K562 (cell line): ENCODE results near the gene IFITM2. TPM values are rescaled to one million over a fixed set of nuclear protein-coding genes. Genes with fewer than 3 reads are reported as not detected.

Experiments
- ATAC-seq: fragments of 200-7000 bp; cut with Tn5 transposase; 3 replicates; pipeline ENCODE4 v1.9.1; 2020; ENCODE audit warnings: moderate library complexity
- BruUV-seq: library from RNA; stranded (reverse); fragments of 400-500 nt; replicated peaks from 2 replicates; lab custom pipeline; 2021; lab: Mats Ljungman, UMichigan
- CTCF ChIA-PET: fragments of 300-600 bp; formaldehyde crosslinking; extraction: SDS; loops from one replicate; lab custom pipeline; 2021; ENCODE audit warnings: low intra/inter-chr PET ratio; lab: Yijun Ruan, JAX
- POLR2A ChIA-PET: fragments of 300-600, 350-650 bp; sonication (Branson Sonifier 250); formaldehyde crosslinking; extraction: SDS; loops from one replicate; lab custom pipeline; 2021; ENCODE audit warnings: antibody characterized with exemption, inconsistent platforms; lab: Yijun Ruan, JAX
- DNase-seq, 4 experiments: peaks; one replicate each; pipeline versions ENCODE4 v3.0.0 to v3.0.0-alpha.2; 2011 to 2018; ENCODE audit warnings: low spot score in 3 of 4, mixed read lengths in 3 of 4; ENCODE audit errors: extremely low read depth in 1 of 4
- FAIRE-seq: peaks from 2 replicates; lab custom pipeline; 2011; peaks lifted over from hg19 to GRCh38; lab: Jason Lieb, UNC
- H2AFZ ChIP-seq: 2 replicates; pipeline ENCODE4 v1.6.0; 2011; ENCODE audit warnings: low read depth, low read length, control low read depth, inconsistent platforms
- H3K27ac ChIP-seq: fragments of 200-600 bp; 3 replicates; pipeline ENCODE4 v1.8.0; 2011; ENCODE audit warnings: low read depth, mild to moderate bottlenecking, control low read depth, inconsistent platforms, low read length, moderate library complexity, mixed read lengths; ENCODE audit errors: extremely low read depth
- H3K27me3 ChIP-seq, 2 experiments: fragments of 300-600 bp in 1 of 2; 2 replicates in 1 of 2; 3 replicates in 1 of 2; pipeline versions ENCODE4 v1.6.0 to v1.8.0; 2011; ENCODE audit warnings: inconsistent platforms in 2 of 2, low read length in 2 of 2, mild to moderate bottlenecking in 1 of 2, mixed read lengths in 1 of 2, moderate library complexity in 1 of 2; ENCODE audit not compliant: control insufficient read depth in 2 of 2, insufficient read depth in 2 of 2
- H3K36me3 ChIP-seq: fragments of 300-600 bp; 3 replicates; pipeline ENCODE4 v1.8.0; 2011; ENCODE audit warnings: mild to moderate bottlenecking, low read length, inconsistent platforms; ENCODE audit not compliant: control insufficient read depth, insufficient read depth
- H3K4me1 ChIP-seq, 2 experiments: fragments of 200-600 bp in 1 of 2; replicated peaks in 1 of 2; 2 replicates in 1 of 2; 3 replicates in 1 of 2; pipeline versions ENCODE4 v1.5.1 to v1.8.0; 2011; ENCODE audit warnings: inconsistent platforms in 2 of 2, low read length in 2 of 2, mild to moderate bottlenecking in 1 of 2, mixed read lengths in 1 of 2, moderate library complexity in 1 of 2; ENCODE audit not compliant: control insufficient read depth in 2 of 2, insufficient read depth in 2 of 2
- H3K4me2 ChIP-seq: 2 replicates; pipeline ENCODE4 v1.6.1; 2011; ENCODE audit warnings: low read length, control low read depth, inconsistent platforms, mixed read lengths; ENCODE audit not compliant: insufficient read depth
- H3K4me3 ChIP-seq: fragments of 200-600 bp; sonication (generic), shearing (Covaris generic); 2 replicates; pipeline ENCODE4 v1.5.1; 2016; ENCODE audit warnings: control low read depth, inconsistent platforms
- H3K79me2 ChIP-seq: fragments of 200-600 bp; 3 replicates; pipeline ENCODE4 v1.8.0; 2011; ENCODE audit warnings: low read length, inconsistent platforms; ENCODE audit not compliant: control insufficient read depth, insufficient read depth
- H3K9ac ChIP-seq, 2 experiments: 2 replicates each; pipeline versions ENCODE4 v1.6.0 to v1.6.1; 2011; ENCODE audit warnings: low read depth in 2 of 2, low read length in 2 of 2, control low read depth in 1 of 2, inconsistent platforms in 1 of 2, mild to moderate bottlenecking in 1 of 2, mixed read lengths in 1 of 2; ENCODE audit not compliant: insufficient read depth in 1 of 2
- H3K9me1 ChIP-seq: one replicate; pipeline ENCODE4 v1.6.0; 2011; ENCODE audit warnings: inconsistent platforms, mild to moderate bottlenecking, low read length, moderate library complexity; ENCODE audit not compliant: control insufficient read depth, insufficient read depth
- H3K9me3 ChIP-seq: replicated peaks from 2 replicates; pipeline ENCODE4 v1.5.1; 2011; ENCODE audit warnings: low read depth, low read length, inconsistent platforms; ENCODE audit not compliant: control insufficient read depth, insufficient read depth
- H4K20me1 ChIP-seq: replicated peaks from 2 replicates; pipeline ENCODE4 v1.6.1; 2011; ENCODE audit warnings: low read length, inconsistent platforms, mixed read lengths; ENCODE audit not compliant: control insufficient read depth, insufficient read depth
- ARID2 ChIP-seq: fragments of 450-650 bp; IDR thresholded peaks from 2 replicates; pipeline ENCODE4 v1.6.1; 2017; ENCODE audit warnings: antibody characterized with exemption, mild to moderate bottlenecking
- CBX2 ChIP-seq: fragments of 200-600 bp; sonication (generic); IDR thresholded peaks from one replicate; pipeline ENCODE4 v1.6.1; 2012; ENCODE audit warnings: mild to moderate bottlenecking, low read length, inconsistent platforms; ENCODE audit not compliant: insufficient read depth, poor library complexity, severe bottlenecking
- CHD4 ChIP-seq: fragments of 200-600 bp; sonication (generic); IDR thresholded peaks from 3 replicates; pipeline ENCODE4 v1.6.1; 2012; ENCODE audit warnings: low read depth, mild to moderate bottlenecking, mixed read lengths, low read length, inconsistent platforms; ENCODE audit not compliant: insufficient read depth, insufficient replicate concordance, poor library complexity, severe bottlenecking
- JUND ChIP-seq, 2 experiments: IDR thresholded peaks; 2 replicates in 1 of 2; 3 replicates in 1 of 2; pipeline ENCODE4 v1.6.1; 2011; ENCODE audit warnings: borderline replicate concordance in 2 of 2, low read depth in 2 of 2, low read length in 2 of 2, improper control_type of control experiment in 1 of 2, missing biosample characterization in 1 of 2, missing genetic modification characterization in 1 of 2, missing genetic modification reagents in 1 of 2
- KDM5B ChIP-seq: fragments of 200-600 bp; sonication (generic); IDR thresholded peaks from 2 replicates; pipeline ENCODE4 v1.6.1; 2012; ENCODE audit warnings: low read depth, mild to moderate bottlenecking, moderate library complexity, low read length, control low read depth, inconsistent platforms; ENCODE audit not compliant: insufficient replicate concordance
- NFE2L1 ChIP-seq: fragments of 450-650 bp; IDR thresholded peaks from 2 replicates; pipeline ENCODE4 v1.6.1; 2016; ENCODE audit warnings: missing genetic modification characterization, low read depth, mild to moderate bottlenecking, missing compliant biosample characterization, moderate library complexity, borderline replicate concordance
- PREB ChIP-seq: sonication (generic); formaldehyde crosslinking; IDR thresholded peaks from 2 replicates; pipeline ENCODE4 v1.8.1; 2023; ENCODE audit warnings: mild to moderate bottlenecking, missing genetic modification reagents
- TRIM28 ChIP-seq: fragments of 450-650 bp; IDR thresholded peaks from 2 replicates; pipeline ENCODE4 v1.6.1; 2017
- TSHZ1 ChIP-seq: fragments of 250-450 bp; sonication (Bioruptor Pico); IDR thresholded peaks from 2 replicates; pipeline ENCODE4 v1.4.0; 2020; ENCODE audit warnings: mild to moderate bottlenecking, moderate library complexity
- ZNF212 ChIP-seq: fragments of 450-650 bp; formaldehyde crosslinking; IDR thresholded peaks from 2 replicates; pipeline ENCODE4 v1.4.0; 2020; ENCODE audit warnings: mild to moderate bottlenecking
- ZNF561 ChIP-seq: fragments of 450-650 bp; formaldehyde crosslinking; conservative IDR thresholded peaks from 2 replicates; pipeline ENCODE4 v1.4.0; 2020; ENCODE audit warnings: mild to moderate bottlenecking, moderate library complexity
- ZNF785 ChIP-seq: fragments of 250-450 bp; sonication (Bioruptor Pico); IDR thresholded peaks from 2 replicates; pipeline ENCODE4 v1.4.0; 2020; ENCODE audit warnings: mild to moderate bottlenecking
- WGBS: fragments of 100-300 bp; shearing (Covaris generic); methylation state at CpG from one replicate; pipeline ENCODE4 v1.1.6; 2016; ENCODE audit warnings: low coverage, mixed read lengths; ENCODE audit not compliant: insufficient coverage; ENCODE audit errors: missing lambda C conversion rate; 5-methylcytosine and 5-hydroxymethylcytosine counted together
- in situ Hi-C: fragments of 300-500 bp; cut with MboI; formaldehyde crosslinking; loops from 4 replicates; pipeline ENCODE4 v1.15.0; 2018; ENCODE audit warnings: inconsistent platforms, mixed read lengths
- intact Hi-C: fragments of 100-400 bp; cut with micrococcal nuclease; formaldehyde crosslinking; loops from 2 replicates; pipeline ENCODE4 v1.14.2; 2022
- polyA plus RNA-seq, 8 experiments: library from polyadenylated mRNA; depleted of rRNA in 4 of 8; stranded (reverse) in 5 of 8; unstranded in 3 of 8; fragments of >200 nt; fragmentation: Nextera tagmentation in 2 of 8; fragmentation: Illumina TruSeq in 1 of 8; extraction: Ambion mirVana in 2 of 8; extraction: Trizol in 1 of 8; gene quantifications; 2 replicates each; pipeline versions ENCODE4 v1.2.1 to v1.2.3, GENCODE V29; 2011 to 2014; ENCODE audit warnings: inconsistent platforms in 1 of 8, missing spikeins in 1 of 8
- total RNA-seq, 7 experiments: library from RNA; depleted of rRNA in 6 of 7; stranded (reverse); fragments of >200 nt in 6 of 7; fragmentation: Illumina TruSeq in 2 of 7; extraction: Trizol in 2 of 7; gene quantifications; 2 replicates each; pipeline versions ENCODE4 v1.2.1 to v1.2.3, GENCODE V29; 2011 to 2021; ENCODE audit warnings: low replicate concordance in 1 of 7

IFITM2 gene
- total and polyA plus RNA-seq, 9 of the 15 experiments (the other 6 are each of a cell fraction or from before 2014, with no cell fraction given) = 52.8 to 4,872 (median 356) TPM

GRCh38 chr11:259413-259812 is 48.2 kb upstream of the IFITM2 start:
- Histone ChIP-seq H3K36me3 (no peaks in the 10 kb centered on the region), H3K4me2 (no peak overlapping the region), H2AFZ (no peak overlapping the region), H3K9me3 (no peaks in the 10 kb centered on the region; the same call in 1 of the 2 replicates), H3K4me3 (no peak overlapping the region), H3K9ac (no peak overlapping the region), H3K4me1 (peaks cover 13 to 19% of the 10 kb centered on the region in 2 experiments), H3K27ac (no peak overlapping the region), H3K9me1 (no peaks in the 10 kb centered on the region), H3K79me2 (no peaks in the 10 kb centered on the region), H4K20me1 (no peaks in the 10 kb centered on the region), H3K27me3 (no peaks in the 10 kb centered on the region)
- POLR2A ChIA-PET = interaction anchor here (1.6 kb wide), 1 partner anchor 9 kb away, joined by 3 read pairs; no protein-coding TSS in a partner anchor
- intact Hi-C loops = no loop called here
- FAIRE-seq (no peak), ATAC-seq (no peak), DNase-seq (no peak)
- in situ Hi-C loops = no loop called here
- WGBS = 63% methylated on average over 10 of the region's 10 CpGs
- CTCF ChIA-PET = no interaction called here
- BruUV-seq = no TSS peak
- TF ChIP-seq CHD4 = no peak
- TF ChIP-seq KDM5B = no peak
- no peak for TF ChIP-seq ZNF785 (CRISPR knock-in tag)
- no peak for TF ChIP-seq ARID2
- TF ChIP-seq NFE2L1 (tag) = no peak
- no peak for TF ChIP-seq ZNF212 (CRISPR knock-in tag)
- TF ChIP-seq CBX2 = no peak
- no peak for TF ChIP-seq ZNF561 (CRISPR knock-in tag)
- TF ChIP-seq JUND (IDR thresholded peaks at IDR 0.05; ENCODE audit: borderline replicate concordance, low read depth, low read length) = no peak
- no peak for TF ChIP-seq JUND (tag; IDR thresholded peaks at IDR 0.05; ENCODE audit: borderline replicate concordance, low read depth, low read length)
- TF ChIP-seq TSHZ1 (CRISPR knock-in tag) = no peak
- no peak for TF ChIP-seq PREB (CRISPR knock-in tag)
- TF ChIP-seq TRIM28 = no peak
